Colonic mucosa (tissue), 4 donors: ENCODE data around the gene TLX1. TPM values are rescaled to one million over a fixed set of nuclear protein-coding genes. Genes with fewer than 3 reads are reported as not detected.
"Not testable (repeated sequence)": the region's sequence is repeated elsewhere in the genome, so short reads cannot be mapped to it uniquely, and the experiment has no call there.

Experiments used
- DNase-seq: peaks from one replicate; pipeline ENCODE4 v3.0.0-alpha.2; 2020
- H3K27ac ChIP-seq: fragments of 200-600 bp; one replicate; pipeline ENCODE4 v1.8.0; 2021
- H3K27me3 ChIP-seq: fragments of 200-600 bp; one replicate; pipeline ENCODE4 v1.8.0; 2021
- H3K36me3 ChIP-seq: fragments of 200-600 bp; one replicate; pipeline ENCODE4 v1.8.0; 2021
- H3K4me1 ChIP-seq: fragments of 200-600 bp; one replicate; pipeline ENCODE4 v1.8.0; 2021; ENCODE audit warnings: mild to moderate bottlenecking
- H3K4me3 ChIP-seq: fragments of 200-600 bp; one replicate; pipeline ENCODE4 v1.8.0; 2021
- H3K9ac ChIP-seq, 2 donors: one replicate each; pipeline ENCODE4 v1.7.0; 2013; ENCODE audit warnings: control low read depth in 2 of 2, low read depth in 2 of 2, low read length in 2 of 2
- H3K9me3 ChIP-seq: fragments of 200-600 bp; one replicate; pipeline ENCODE4 v1.8.0; 2021
- intact Hi-C: fragments of 100-400 bp; cut with DNase I; formaldehyde crosslinking; loops from one replicate; pipeline ENCODE4 v1.14.1; 2022
- total RNA-seq, 2 donors: library from RNA; stranded (reverse); fragmentation: NEBNext Ultra II Directional in 1 of 2; extraction: Animal tissue kit (Norgen Biotek cat#: 25700) in 1 of 2; gene quantifications; one replicate each; pipeline ENCODE4 v1.2.1, GENCODE V29; 2021
- TF ChIP-seq, protein P1 (sequence below): fragments of 200-600 bp; IDR thresholded peaks from one replicate; pipeline ENCODE4 v1.8.0; 2022; ENCODE audit warnings: antibody characterized with exemption, mild to moderate bottlenecking
- donor health status: healthy.
- donor health status: DM: no; HTN: no; CAD: no.
- donor health status: DM: no; HTN: no; CAD: no.

TLX1 gene
- total RNA-seq, 2 donors from 2014 or later: 0.21 to 0.52 TPM

GRCh38 chr10:101151395-101151794 lies 20.3 kb downstream of the TLX1 start:
- intact Hi-C loops: no loop called here
- H3K27me3 ChIP-seq: peaks cover 23% of the 10 kb centered on the region
- no peak overlapping the region for H3K27ac ChIP-seq
- no peaks in the 10 kb centered on the region for H3K9me3 ChIP-seq
- no peak overlapping the region for H3K4me3 ChIP-seq
- TF ChIP-seq, protein P1, sequence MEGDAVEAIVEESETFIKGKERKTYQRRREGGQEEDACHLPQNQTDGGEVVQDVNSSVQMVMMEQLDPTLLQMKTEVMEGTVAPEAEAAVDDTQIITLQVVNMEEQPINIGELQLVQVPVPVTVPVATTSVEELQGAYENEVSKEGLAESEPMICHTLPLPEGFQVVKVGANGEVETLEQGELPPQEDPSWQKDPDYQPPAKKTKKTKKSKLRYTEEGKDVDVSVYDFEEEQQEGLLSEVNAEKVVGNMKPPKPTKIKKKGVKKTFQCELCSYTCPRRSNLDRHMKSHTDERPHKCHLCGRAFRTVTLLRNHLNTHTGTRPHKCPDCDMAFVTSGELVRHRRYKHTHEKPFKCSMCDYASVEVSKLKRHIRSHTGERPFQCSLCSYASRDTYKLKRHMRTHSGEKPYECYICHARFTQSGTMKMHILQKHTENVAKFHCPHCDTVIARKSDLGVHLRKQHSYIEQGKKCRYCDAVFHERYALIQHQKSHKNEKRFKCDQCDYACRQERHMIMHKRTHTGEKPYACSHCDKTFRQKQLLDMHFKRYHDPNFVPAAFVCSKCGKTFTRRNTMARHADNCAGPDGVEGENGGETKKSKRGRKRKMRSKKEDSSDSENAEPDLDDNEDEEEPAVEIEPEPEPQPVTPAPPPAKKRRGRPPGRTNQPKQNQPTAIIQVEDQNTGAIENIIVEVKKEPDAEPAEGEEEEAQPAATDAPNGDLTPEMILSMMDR: no peak
- no peaks in the 10 kb centered on the region for H3K4me1 ChIP-seq
- no peaks in the 10 kb centered on the region for H3K36me3 ChIP-seq
- no peak overlapping the region for H3K9ac ChIP-seq
- no peak for DNase-seq

DNA sequence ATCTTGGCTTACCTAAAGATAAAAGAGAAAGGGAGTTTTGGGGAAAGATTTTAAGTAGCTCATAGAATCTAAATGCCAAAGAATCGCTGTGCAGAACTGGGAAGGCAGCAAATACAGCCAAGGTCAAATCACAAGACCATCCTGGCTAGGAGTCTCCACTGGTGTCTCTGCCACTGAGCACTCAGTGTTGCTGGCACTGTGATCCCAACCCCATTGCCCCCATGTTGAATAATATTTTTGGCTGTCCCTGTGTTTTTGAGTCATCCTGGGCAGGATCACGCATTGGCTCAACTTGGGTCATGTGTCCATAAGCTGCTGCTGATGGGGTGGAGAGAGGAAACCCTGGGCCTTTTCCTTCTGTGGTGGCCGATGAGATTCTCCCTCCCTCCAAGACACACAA lies 21.2 kb downstream of the TLX1 start:
- no peak for DNase-seq
- TF ChIP-seq, protein P1: no peak
- H3K4me3 ChIP-seq: no peak overlapping the region
- no peak overlapping the region for H3K9ac ChIP-seq
- H3K27ac ChIP-seq: no peak overlapping the region
- peaks cover 14% of the 10 kb centered on the region for H3K27me3 ChIP-seq
- no peaks in the 10 kb centered on the region for H3K9me3 ChIP-seq
- H3K36me3 ChIP-seq: no peaks in the 10 kb centered on the region
- intact Hi-C loops: no loop called here
- no peaks in the 10 kb centered on the region for H3K4me1 ChIP-seq

GRCh38 chr10:101154506-101154905 lies 23.4 kb downstream of the TLX1 start:
- H3K36me3 ChIP-seq, H3K27me3 ChIP-seq, intact Hi-C loops: not testable (repeated sequence)

DNA sequence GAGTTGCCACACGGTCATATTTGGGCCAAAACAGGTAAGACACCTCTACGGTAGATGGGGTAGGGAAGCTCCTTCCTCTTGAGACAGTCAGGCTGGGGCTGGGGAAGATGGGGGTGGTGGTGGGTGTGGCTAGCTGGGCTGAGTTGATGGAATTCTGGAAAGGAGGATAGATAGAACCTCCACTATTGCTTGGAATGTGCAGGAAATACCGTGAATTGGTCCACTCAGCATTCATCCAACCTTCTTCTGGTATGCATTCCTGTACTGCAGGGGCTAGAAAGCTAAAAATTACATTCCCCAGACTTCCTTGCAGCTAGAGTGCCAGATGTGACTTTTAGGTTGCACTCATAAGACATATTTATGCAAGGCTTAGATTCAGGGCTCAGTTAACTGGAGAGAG lies 24.8 kb downstream of the TLX1 start:
- intact Hi-C loops: no loop called here
- Histone ChIP-seq H3K9me3 (no peaks in the 10 kb centered on the region), H3K4me1 (no peaks in the 10 kb centered on the region), H3K27me3 (no peaks in the 10 kb centered on the region), H3K9ac (no peak overlapping the region), H3K4me3 (no peak overlapping the region), H3K36me3 (no peaks in the 10 kb centered on the region), H3K27ac (no peak overlapping the region)
- TF ChIP-seq, protein P1: no peak
- DNase-seq: no peak

More at GRCh38 chr10:101154506-101154905, 23.4 kb downstream of the TLX1 start:
- H3K4me1 ChIP-seq, H3K9ac ChIP-seq, H3K4me3 ChIP-seq, H3K9me3 ChIP-seq, DNase-seq, H3K27ac ChIP-seq: not testable (repeated sequence)

DNA sequence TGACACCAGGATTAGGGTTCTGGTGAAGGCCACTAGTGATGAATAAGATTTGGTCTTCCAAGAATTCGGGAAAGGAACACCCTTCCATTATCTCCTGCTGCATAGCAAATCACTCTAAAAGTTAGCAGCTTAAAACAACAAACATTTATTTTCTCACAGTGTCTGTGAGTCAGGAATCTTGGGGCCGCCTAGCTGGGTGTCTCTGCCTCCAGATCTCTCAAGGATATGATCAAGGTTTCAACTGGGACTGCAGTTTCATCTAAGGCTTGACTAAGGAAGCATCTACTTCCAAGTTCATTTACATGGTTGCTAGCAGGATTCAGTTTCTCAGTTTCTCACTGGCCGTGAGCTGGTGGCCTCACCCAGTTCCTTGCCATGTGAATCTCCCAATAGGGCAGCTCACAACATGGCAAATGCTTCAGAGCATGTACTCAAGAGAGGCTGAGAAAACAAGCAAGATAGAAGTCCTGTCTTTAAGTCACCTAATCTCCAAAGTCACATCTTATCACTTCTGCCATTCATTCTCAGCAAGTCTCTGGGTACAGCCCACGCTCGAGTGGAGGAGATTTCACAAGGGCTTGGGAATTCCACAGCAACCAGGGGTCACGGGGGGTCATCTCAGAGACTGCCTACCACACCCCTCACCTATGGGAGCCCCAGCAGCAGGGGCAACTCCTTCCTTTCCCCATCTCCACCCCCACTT lies 26.8 kb downstream of the TLX1 start:
- TF ChIP-seq, protein P1: no peak
- H3K9me3 ChIP-seq: no peaks in the 10 kb centered on the region
- intact Hi-C loops: no loop called here

GRCh38 chr10:101158459-101159058 lies 27.5 kb downstream of the TLX1 start:
- intact Hi-C loops: no loop called here
- DNase-seq: no peak
- H3K27me3 ChIP-seq: peaks cover under 1% of the 10 kb centered on the region
- no peak overlapping the region for H3K4me3 ChIP-seq
- no peaks in the 10 kb centered on the region for H3K36me3 ChIP-seq
- H3K27ac ChIP-seq: no peak overlapping the region
- no peak overlapping the region for H3K9ac ChIP-seq
- no peaks in the 10 kb centered on the region for H3K9me3 ChIP-seq
- H3K4me1 ChIP-seq: no peaks in the 10 kb centered on the region
- TF ChIP-seq, protein P1: no peak

More for the DNA sequence above, 26.8 kb downstream of the TLX1 start:
- H3K4me3 ChIP-seq: no peak overlapping the region
- H3K9ac ChIP-seq: no peak overlapping the region
- DNase-seq: no peak
- H3K27ac ChIP-seq: no peak overlapping the region
- H3K36me3 ChIP-seq: no peaks in the 10 kb centered on the region
- H3K4me1 ChIP-seq: no peaks in the 10 kb centered on the region
- no peaks in the 10 kb centered on the region for H3K27me3 ChIP-seq
